BLaER1 (cell line): ENCODE measurements around the gene CCDC93.
"Not testable (repeated sequence)": the region's sequence is repeated elsewhere in the genome, so short reads cannot be mapped to it uniquely, and the experiment has no call there.

ENCODE experiments used
- H3K27ac ChIP-seq: shearing (Covaris generic); formaldehyde crosslinking; 2 replicates; pipeline ENCODE4 v1.8.1; 2022
- H3K27me3 ChIP-seq: shearing (Covaris generic); formaldehyde crosslinking; 2 replicates; pipeline ENCODE4 v1.8.1; 2022
- H3K36me3 ChIP-seq: shearing (Covaris generic); formaldehyde crosslinking; 2 replicates; pipeline ENCODE4 v1.8.1; 2022
- H3K4me1 ChIP-seq: shearing (Covaris generic); formaldehyde crosslinking; 2 replicates; pipeline ENCODE4 v1.8.1; 2022
- H3K4me2 ChIP-seq: shearing (Covaris generic); formaldehyde crosslinking; 2 replicates; pipeline ENCODE4 v1.8.1; 2022
- H3K4me3 ChIP-seq: shearing (Covaris generic); formaldehyde crosslinking; 2 replicates; pipeline ENCODE4 v1.8.1; 2022
- H3K9ac ChIP-seq: shearing (Covaris generic); formaldehyde crosslinking; 2 replicates; pipeline ENCODE4 v1.8.1; 2022
- H3K9me3 ChIP-seq: shearing (Covaris generic); formaldehyde crosslinking; 2 replicates; pipeline ENCODE4 v1.8.1; 2022
- H4K20me1 ChIP-seq: shearing (Covaris generic); formaldehyde crosslinking; 2 replicates; pipeline ENCODE4 v1.8.1; 2022
- Cebpa-rat ChIP-seq: shearing (Covaris generic); IDR thresholded peaks from 2 replicates; pipeline ENCODE4 v1.8.1; 2022

CCDC93 gene

DNA sequence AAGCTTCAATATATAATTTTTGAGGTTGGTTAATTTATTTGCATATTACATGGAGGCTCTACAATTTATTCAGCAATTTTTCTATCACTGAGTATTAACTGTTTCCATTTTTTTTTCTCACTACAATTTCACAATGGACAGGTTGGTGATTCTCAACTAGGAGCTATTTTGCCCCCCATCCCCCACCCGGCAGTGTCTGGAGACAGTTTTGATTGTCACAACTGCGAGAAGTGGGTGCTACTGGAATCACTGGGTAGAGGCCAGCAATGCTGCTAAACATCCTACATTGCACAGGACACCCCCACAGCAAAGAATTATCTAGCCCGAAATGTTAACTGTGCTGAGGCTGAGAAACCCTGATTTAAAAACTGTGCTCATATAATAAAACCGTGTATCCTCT, 82.6 kb downstream of the CCDC93 start:
- peaks cover 78% of the 10 kb centered on the region for H3K36me3 ChIP-seq
- no peaks in the 10 kb centered on the region for H3K4me1 ChIP-seq
- H3K4me2 ChIP-seq = no peak overlapping the region
- no peaks in the 10 kb centered on the region for H3K27me3 ChIP-seq
- peaks cover 12% of the 10 kb centered on the region for H3K9me3 ChIP-seq
- no peak overlapping the region for H3K4me3 ChIP-seq
- H3K27ac ChIP-seq = no peak overlapping the region
- H3K9ac ChIP-seq = no peak overlapping the region
- no peak for TF ChIP-seq Cebpa-rat
- H4K20me1 ChIP-seq = no peaks in the 10 kb centered on the region

DNA sequence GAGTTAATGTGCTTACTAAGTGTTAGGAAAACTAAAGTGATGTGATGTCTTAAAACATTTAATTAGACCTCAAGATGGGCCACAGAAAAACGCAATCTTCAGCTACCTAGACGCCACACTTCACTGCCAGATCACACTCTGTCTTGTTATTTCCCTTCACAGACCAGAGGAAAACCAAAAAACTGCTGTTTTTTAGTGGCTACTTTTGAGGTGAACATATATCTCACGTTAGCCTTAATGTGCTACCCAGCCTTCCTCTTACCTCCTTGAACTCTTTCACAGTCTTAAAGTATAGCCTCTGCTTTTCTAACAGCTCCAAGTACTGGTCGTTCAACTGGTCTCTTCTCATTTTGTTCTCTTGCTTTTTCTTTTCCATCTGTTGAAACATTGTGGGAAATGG, 83.1 kb downstream of the CCDC93 start:
- Histone ChIP-seq H3K27ac (no peak overlapping the region), H4K20me1 (no peaks in the 10 kb centered on the region), H3K4me1 (no peaks in the 10 kb centered on the region), H3K9me3 (peaks cover 12% of the 10 kb centered on the region), H3K4me2 (no peak overlapping the region), H3K27me3 (no peaks in the 10 kb centered on the region), H3K4me3 (no peak overlapping the region), H3K36me3 (peaks cover 73% of the 10 kb centered on the region), H3K9ac (no peak overlapping the region)
- no peak for TF ChIP-seq Cebpa-rat

DNA sequence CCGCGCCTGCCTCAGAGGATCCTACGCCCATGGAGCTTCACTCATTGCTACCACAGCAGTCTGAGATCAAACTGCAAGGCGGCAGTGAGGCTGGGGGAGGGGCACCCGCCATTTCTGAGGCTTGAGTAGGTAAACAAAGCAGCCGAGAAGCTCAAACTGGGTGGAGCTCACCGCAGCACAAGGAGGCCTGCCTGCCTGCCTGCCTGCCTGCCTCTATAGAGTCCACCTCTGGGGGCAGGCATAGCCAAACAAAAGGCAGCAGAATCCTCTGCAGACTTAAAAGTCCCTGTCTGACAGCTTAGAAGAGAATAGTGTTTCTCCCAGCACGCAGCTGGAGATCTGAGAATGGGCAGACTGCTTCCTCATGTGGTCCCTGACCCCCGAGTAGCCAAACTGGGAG, 90.4 kb downstream of the CCDC93 start:
- H3K36me3 ChIP-seq = peaks cover 64% of the 10 kb centered on the region
- not testable (repeated sequence) for H3K4me1 ChIP-seq, H3K4me2 ChIP-seq, H3K9me3 ChIP-seq, H3K27ac ChIP-seq, H3K4me3 ChIP-seq, H3K9ac ChIP-seq, H4K20me1 ChIP-seq, H3K27me3 ChIP-seq

DNA sequence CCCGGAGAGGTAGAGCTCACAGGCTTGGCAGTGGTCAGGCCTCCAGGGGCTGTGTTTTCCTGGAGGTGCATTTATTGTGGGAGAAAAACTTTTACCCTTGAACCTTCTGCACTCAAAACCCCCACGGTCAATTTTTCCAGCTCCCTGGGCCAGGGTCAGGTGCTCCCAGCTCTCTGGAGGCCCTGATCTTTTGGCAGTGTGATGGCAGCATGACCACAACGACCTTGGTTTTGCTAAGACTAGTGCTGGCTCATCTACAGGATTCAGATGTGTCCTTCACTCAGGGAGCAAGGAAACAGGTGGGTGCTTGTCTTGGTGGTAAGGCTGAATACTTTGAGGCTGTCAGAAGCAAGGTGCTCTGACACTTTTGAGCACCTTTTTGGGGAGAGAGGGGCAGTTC, 92.3 kb downstream of the CCDC93 start:
- no peaks in the 10 kb centered on the region for H3K27me3 ChIP-seq
- TF ChIP-seq Cebpa-rat = no peak

DNA sequence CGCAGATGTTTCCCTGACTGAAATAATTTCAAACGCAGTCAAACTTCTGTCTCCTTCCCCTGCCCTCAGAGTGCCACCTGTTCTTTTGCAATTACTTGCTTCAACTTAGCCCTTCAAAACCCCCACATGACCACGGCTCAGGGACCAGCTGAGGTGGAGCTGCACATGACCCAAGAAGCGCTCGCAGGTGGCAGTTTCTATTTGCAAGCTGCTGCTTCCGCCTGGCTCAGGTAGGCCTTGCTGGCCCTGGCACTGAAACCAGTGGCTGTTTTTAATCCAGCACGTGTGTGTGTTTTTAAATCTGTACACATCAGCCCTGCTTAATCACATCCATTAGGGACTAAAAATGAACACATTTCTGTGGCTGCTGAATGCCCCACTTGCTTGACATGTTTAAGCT, 95.3 kb downstream of the CCDC93 start:
- H4K20me1 ChIP-seq = no peaks in the 10 kb centered on the region
- H3K36me3 ChIP-seq = peaks cover 87% of the 10 kb centered on the region
- no peaks in the 10 kb centered on the region for H3K9me3 ChIP-seq
- no peak overlapping the region for H3K9ac ChIP-seq
- H3K4me3 ChIP-seq = no peak overlapping the region
- no peaks in the 10 kb centered on the region for H3K27me3 ChIP-seq
- TF ChIP-seq Cebpa-rat = no peak
- no peak overlapping the region for H3K27ac ChIP-seq
- H3K4me1 ChIP-seq = no peaks in the 10 kb centered on the region
- no peak overlapping the region for H3K4me2 ChIP-seq

More for the DNA sequence above, 92.3 kb downstream of the CCDC93 start:
- Histone ChIP-seq H3K36me3 (peaks cover 79% of the 10 kb centered on the region), H3K9ac (no peak overlapping the region), H3K4me1 (no peaks in the 10 kb centered on the region), H3K4me2 (no peak overlapping the region), H4K20me1 (no peaks in the 10 kb centered on the region), H3K9me3 (no peaks in the 10 kb centered on the region), H3K27ac (no peak overlapping the region), H3K4me3 (no peak overlapping the region)

DNA sequence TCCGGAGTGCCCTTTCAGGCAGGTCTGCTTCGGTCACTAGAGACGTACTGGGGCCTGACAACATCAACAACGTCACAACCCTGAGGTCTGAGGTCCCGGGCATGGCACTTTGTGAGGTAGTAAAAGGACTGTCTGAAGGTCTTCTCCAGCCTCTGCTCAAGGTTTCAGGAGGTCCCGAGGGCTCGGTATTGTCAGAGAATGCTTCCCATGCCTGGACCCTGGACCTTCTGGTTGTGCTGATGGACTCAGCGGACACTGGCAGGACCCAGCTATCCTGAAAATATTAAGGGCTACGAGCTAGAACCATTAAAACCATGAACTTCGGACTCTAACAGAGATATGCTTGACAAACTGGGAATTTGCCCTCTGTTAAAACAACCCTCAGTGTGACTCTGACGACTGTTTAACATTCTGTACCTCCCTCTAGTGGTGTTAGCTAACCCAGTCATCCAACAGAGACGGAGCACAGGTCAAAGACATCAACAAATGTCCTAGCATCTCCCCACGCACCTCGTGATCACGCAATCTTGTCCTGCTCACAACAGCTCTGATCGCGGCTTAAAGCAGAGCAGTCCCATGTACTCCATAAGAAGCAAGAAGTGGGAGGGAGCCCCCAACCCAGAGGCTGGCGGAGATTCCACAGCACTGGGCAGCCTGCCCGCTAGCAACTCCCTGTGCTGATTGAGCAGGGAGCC, 96.5 kb downstream of the CCDC93 start:
- Histone ChIP-seq H3K4me1 (no peaks in the 10 kb centered on the region), H3K4me3 (no peak overlapping the region), H3K9ac (no peak overlapping the region), H4K20me1 (no peaks in the 10 kb centered on the region), H3K9me3 (peaks cover 9% of the 10 kb centered on the region), H3K4me2 (no peak overlapping the region), H3K36me3 (peaks cover 75% of the 10 kb centered on the region), H3K27me3 (no peaks in the 10 kb centered on the region), H3K27ac (no peak overlapping the region)
- no peak for TF ChIP-seq Cebpa-rat

DNA sequence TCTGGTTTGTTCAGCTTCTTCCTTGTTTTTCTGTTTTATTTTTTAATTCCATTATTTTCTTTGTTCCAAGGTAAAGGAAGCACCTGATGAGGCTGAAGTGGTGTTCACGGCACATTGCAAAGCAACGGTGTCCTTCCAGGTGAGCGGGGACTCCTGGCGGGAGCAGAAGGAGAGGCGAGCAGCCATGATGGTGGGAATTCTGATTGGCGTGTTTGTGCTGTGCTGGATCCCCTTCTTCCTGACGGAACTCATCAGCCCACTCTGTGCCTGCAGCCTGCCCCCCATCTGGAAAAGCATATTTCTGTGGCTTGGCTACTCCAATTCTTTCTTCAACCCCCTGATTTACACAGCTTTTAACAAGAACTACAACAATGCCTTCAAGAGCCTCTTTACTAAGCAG, 110.9 kb downstream of the CCDC93 start:
- H3K4me1 ChIP-seq = no peaks in the 10 kb centered on the region
- no peak for TF ChIP-seq Cebpa-rat
- no peak overlapping the region for H3K9ac ChIP-seq

DNA sequence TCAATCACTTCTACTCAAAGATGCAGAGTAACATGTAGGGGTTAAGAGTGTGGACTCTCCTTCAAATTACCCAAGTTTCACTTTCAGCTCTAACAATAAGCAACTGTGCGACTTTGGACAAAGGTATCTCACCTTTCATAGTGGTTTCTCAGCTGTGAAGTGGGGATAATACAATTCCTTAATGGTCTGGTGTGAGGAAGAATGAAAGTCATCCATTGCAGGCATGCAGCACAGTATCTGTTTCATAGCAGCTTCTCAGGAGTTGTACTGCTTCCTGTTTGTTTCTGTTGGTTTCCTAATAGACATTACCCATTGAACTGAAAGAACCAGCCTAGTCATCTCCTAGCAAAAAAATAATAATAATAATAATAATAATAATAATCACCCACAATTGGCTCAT, 125.0 kb downstream of the CCDC93 start:
- H3K27ac ChIP-seq = no peak overlapping the region
- H3K9me3 ChIP-seq = peaks cover under 1% of the 10 kb centered on the region
- no peak overlapping the region for H3K9ac ChIP-seq
- H3K4me2 ChIP-seq = no peak overlapping the region
- no peaks in the 10 kb centered on the region for H3K4me1 ChIP-seq
- TF ChIP-seq Cebpa-rat = no peak
- no peaks in the 10 kb centered on the region for H3K36me3 ChIP-seq
- no peaks in the 10 kb centered on the region for H4K20me1 ChIP-seq
- H3K27me3 ChIP-seq = no peaks in the 10 kb centered on the region
- H3K4me3 ChIP-seq = no peak overlapping the region

More for the DNA sequence above, 110.9 kb downstream of the CCDC93 start:
- H3K4me2 ChIP-seq = no peak overlapping the region
- H4K20me1 ChIP-seq = no peaks in the 10 kb centered on the region
- H3K9me3 ChIP-seq = no peaks in the 10 kb centered on the region
- H3K4me3 ChIP-seq = no peak overlapping the region
- H3K36me3 ChIP-seq = no peaks in the 10 kb centered on the region
- H3K27ac ChIP-seq = no peak overlapping the region
- H3K27me3 ChIP-seq = no peaks in the 10 kb centered on the region

DNA sequence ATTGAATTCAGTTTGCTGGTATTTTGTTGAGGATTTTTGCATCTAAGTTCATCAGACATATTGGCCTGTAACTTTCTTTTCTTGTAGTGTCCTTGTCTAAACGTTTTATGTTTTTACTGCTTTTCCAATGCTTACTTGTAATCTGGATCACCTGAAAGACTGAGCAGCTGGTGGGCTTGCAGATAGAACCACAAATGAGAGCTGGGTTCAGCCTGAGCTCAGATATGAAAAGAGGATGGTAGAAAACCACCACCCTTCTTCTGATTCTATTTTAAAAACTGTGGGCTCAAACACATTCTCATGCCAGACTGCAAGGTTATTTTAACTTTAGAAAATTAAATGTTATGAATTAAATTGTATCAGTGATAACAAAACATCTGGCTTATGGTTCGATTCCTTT, 128.6 kb downstream of the CCDC93 start:
- no peaks in the 10 kb centered on the region for H3K27me3 ChIP-seq
- no peaks in the 10 kb centered on the region for H3K4me1 ChIP-seq
- no peaks in the 10 kb centered on the region for H4K20me1 ChIP-seq
- H3K4me2 ChIP-seq = no peak overlapping the region
- H3K36me3 ChIP-seq = no peaks in the 10 kb centered on the region
- peaks cover 9% of the 10 kb centered on the region for H3K9me3 ChIP-seq
- H3K27ac ChIP-seq = no peak overlapping the region
- no peak for TF ChIP-seq Cebpa-rat
- H3K9ac ChIP-seq = no peak overlapping the region
- H3K4me3 ChIP-seq = no peak overlapping the region

DNA sequence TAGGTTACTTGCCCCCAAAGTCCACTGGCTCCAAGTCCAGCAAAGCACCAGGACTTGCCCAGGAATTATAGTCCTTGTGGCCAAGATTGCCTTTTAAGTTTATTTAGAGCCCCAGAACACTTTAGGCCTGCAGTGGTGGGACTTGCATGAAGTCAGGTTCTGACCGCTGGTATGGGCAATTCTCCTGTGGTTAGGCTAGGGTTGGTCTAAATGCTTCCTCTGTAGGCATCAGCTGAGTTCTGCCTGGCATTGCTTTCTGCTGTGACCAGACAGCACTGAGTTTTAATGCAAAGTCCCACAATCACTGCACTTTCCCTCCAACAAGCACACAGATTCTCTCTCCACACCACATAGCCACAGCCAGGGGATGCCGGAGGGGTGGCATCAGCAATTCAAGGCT, 134.9 kb downstream of the CCDC93 start:
- no peaks in the 10 kb centered on the region for H4K20me1 ChIP-seq
- H3K4me2 ChIP-seq = no peak overlapping the region
- H3K4me1 ChIP-seq = no peaks in the 10 kb centered on the region
- no peak for TF ChIP-seq Cebpa-rat
- no peaks in the 10 kb centered on the region for H3K27me3 ChIP-seq
- H3K36me3 ChIP-seq = no peaks in the 10 kb centered on the region
- H3K9ac ChIP-seq = no peak overlapping the region
- H3K4me3 ChIP-seq = no peak overlapping the region
- peaks cover 9% of the 10 kb centered on the region for H3K9me3 ChIP-seq
- H3K27ac ChIP-seq = no peak overlapping the region

DNA sequence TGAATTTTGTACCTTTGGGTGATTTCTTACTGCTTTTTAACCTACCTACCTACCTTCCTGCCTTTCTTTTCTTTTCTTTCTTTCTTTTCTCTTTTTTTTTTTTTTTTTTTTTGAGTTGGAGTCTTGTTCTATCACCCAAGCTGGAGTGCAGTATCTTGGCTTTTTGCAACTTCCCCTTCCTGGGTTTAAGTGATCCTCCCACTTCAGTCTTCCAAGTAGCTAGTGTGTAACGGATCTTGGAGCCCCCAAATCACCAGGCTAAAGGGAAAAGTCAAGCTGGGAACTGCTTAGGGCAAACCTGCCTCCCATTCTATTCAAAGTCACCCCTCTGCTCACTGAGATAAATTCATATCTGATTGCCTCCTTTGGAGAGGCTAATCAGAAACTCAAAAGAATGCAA, 138.1 kb downstream of the CCDC93 start:
- H3K4me2 ChIP-seq = no peak overlapping the region
- H3K36me3 ChIP-seq = no peaks in the 10 kb centered on the region
- H3K4me3 ChIP-seq = no peak overlapping the region
- no peaks in the 10 kb centered on the region for H4K20me1 ChIP-seq
- H3K27me3 ChIP-seq = no peaks in the 10 kb centered on the region
- H3K4me1 ChIP-seq = no peaks in the 10 kb centered on the region
- no peak overlapping the region for H3K27ac ChIP-seq
- no peak for TF ChIP-seq Cebpa-rat
- H3K9me3 ChIP-seq = no peaks in the 10 kb centered on the region
- no peak overlapping the region for H3K9ac ChIP-seq
